Measurements from ENCODE around the gene KRT28. TPM values are rescaled to one million over a fixed set of nuclear protein-coding genes. Genes with fewer than 3 reads are reported as not detected.
A peak's percentile ranks its signal among the peaks of the same experiment; 100 is the strongest.

The KRT28 gene
- total RNA-seq, 4 donors from 2014 or later, result not detected

DNA sequence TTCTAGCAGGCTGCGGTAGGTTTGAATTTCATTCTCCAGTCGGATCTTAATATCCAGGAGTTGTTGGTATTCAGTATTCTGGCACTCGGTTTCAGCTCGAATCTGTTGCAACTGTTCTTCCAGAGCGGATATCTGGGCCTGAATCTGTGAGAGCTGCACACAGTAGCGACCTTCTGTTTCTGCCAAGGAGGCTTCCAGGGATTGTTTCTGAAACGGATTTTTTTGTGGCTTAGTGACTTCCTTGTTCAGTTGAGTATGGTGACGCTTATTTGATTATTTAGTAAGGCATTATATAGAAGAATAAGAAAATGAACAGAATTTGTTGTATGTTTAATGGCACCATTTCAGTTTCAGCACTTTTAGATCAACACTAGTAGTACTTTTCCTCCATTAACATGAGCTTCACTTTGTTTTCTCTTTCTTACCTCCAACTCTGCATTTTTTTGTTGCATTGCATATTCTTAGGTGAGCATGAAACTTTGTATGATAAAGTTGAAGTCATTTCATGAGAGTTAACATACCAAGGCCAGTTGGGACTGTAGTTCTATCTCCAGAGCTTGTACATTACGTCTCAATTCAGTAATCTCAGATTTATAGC lies 19.9 kb upstream of the KRT28 start:
- Histone ChIP-seq H3K36me3 (peaks cover 0 to 19% (median 0%) of the 10 kb centered on the region in 3 donors), H3K27ac (peak overlapping the region; percentile 74 to 96 (median 93)), H3K4me1 (peaks cover 0 to 21% (median 8%) of the 10 kb centered on the region in 3 donors), H3K4me3 (peak overlapping the region; percentile 60 to 85 (median 72)), H3K27me3 (no peaks in the 10 kb centered on the region), H3K9me3 (no peaks in the 10 kb centered on the region)
- no peak for DNase-seq
- intact Hi-C loops (cut with DNase I), result no loop called here
- 40 to 54% methylated on average over 9 of the region's 9 CpGs for WGBS, 2 donors
- TF ChIP-seq, protein P1, sequence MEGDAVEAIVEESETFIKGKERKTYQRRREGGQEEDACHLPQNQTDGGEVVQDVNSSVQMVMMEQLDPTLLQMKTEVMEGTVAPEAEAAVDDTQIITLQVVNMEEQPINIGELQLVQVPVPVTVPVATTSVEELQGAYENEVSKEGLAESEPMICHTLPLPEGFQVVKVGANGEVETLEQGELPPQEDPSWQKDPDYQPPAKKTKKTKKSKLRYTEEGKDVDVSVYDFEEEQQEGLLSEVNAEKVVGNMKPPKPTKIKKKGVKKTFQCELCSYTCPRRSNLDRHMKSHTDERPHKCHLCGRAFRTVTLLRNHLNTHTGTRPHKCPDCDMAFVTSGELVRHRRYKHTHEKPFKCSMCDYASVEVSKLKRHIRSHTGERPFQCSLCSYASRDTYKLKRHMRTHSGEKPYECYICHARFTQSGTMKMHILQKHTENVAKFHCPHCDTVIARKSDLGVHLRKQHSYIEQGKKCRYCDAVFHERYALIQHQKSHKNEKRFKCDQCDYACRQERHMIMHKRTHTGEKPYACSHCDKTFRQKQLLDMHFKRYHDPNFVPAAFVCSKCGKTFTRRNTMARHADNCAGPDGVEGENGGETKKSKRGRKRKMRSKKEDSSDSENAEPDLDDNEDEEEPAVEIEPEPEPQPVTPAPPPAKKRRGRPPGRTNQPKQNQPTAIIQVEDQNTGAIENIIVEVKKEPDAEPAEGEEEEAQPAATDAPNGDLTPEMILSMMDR (IDR thresholded peaks at IDR 0.05), result no peak
- TF ChIP-seq POLR2A (IDR thresholded peaks at IDR 0.05), result no peak

DNA sequence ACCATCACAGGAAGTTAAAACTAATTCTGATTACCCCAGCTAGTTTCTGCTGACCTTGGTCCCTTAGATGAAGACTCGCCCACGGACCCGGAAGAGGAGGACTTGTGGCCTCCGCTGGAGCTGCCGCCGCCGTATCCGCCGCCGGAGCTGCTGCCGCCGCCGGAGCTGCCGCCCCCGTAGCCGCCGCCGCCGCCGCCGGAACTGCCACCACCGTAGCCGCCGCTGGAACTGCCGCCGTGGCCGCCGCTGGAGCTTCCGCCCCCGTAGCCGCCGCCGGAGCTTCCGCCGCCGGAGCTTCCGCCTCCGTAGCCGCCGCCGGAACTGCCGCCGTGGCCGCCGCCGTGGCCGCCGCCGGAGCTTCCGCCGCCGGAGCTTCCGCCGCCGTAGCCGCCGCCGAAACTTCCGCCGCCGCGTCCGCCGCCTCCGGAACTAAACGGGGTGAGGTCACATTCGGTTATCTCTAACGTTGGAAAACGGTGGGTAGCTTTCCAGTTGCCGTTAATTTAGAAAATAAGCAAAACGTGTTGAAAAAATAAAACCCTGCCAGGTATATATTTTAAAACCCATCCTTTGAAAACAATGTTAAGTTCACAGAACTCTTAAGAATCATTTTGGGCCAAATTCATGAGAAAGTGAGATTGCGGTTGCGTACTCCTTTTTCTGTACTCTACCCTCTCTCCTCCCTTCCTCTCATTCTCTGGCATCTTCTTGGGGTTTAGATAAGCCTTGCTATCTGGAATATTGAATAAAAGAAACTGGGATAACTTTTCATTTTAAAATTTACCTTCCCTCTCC lies 19.2 kb upstream of the KRT28 start:
- 5 to 7% methylated on average over 10 to 19 of the region's 73 CpGs for WGBS, 2 donors
- Histone ChIP-seq H3K4me3 (peak overlapping the region; percentile 60 to 85 (median 72)), H3K4me1 (peaks cover 0 to 21% (median 8%) of the 10 kb centered on the region in 3 donors), H3K9me3 (no peaks in the 10 kb centered on the region), H3K27ac (peak overlapping the region; percentile 81 to 96 (median 93)), H3K27me3 (no peaks in the 10 kb centered on the region), H3K36me3 (peaks cover 0 to 19% (median 0%) of the 10 kb centered on the region in 3 donors)
- TF ChIP-seq, protein P1 (IDR thresholded peaks at IDR 0.05), result peak in 1 of 6 experiments; percentile 23
- peak in 2 of 4 donors; percentile 50 to 64 for TF ChIP-seq POLR2A (IDR thresholded peaks at IDR 0.05)
- no peak for DNase-seq
- intact Hi-C loops (cut with DNase I), result no loop called here

DNA sequence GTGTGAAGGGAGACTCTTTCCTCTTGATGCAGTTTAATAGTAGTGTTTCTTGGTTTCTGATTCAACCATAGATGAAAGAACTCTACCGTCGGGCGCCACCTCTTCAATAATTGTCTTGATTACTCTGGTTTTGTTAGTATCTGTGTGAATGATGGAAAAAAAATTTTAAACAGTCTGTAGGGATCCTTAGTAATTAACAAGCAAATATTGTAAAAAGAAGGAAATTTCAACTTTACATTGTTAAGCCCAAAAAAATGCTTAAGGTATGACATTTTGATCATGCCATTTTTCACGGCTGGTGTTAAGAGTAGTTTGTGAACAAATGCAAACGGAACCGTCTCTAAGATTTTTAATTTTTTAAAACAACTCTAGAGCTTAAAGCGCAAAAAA lies 18.6 kb upstream of the KRT28 start:
- peaks cover 0 to 21% (median 8%) of the 10 kb centered on the region in 3 donors for H3K4me1 ChIP-seq
- intact Hi-C loops (cut with DNase I), result no loop called here
- no peaks in the 10 kb centered on the region for H3K27me3 ChIP-seq
- 8 to 12% methylated on average over 7 of the region's 7 CpGs for WGBS, 2 donors
- TF ChIP-seq, protein P1 (IDR thresholded peaks at IDR 0.05), result no peak
- TF ChIP-seq POLR2A (IDR thresholded peaks at IDR 0.05), result no peak
- H3K9me3 ChIP-seq, result no peaks in the 10 kb centered on the region
- peak overlapping the region; percentile 81 to 96 (median 93) for H3K27ac ChIP-seq
- peak overlapping the region; percentile 60 to 85 (median 72) for H3K4me3 ChIP-seq
- peaks cover 0 to 19% (median 0%) of the 10 kb centered on the region in 3 donors for H3K36me3 ChIP-seq
- no peak for DNase-seq

DNA sequence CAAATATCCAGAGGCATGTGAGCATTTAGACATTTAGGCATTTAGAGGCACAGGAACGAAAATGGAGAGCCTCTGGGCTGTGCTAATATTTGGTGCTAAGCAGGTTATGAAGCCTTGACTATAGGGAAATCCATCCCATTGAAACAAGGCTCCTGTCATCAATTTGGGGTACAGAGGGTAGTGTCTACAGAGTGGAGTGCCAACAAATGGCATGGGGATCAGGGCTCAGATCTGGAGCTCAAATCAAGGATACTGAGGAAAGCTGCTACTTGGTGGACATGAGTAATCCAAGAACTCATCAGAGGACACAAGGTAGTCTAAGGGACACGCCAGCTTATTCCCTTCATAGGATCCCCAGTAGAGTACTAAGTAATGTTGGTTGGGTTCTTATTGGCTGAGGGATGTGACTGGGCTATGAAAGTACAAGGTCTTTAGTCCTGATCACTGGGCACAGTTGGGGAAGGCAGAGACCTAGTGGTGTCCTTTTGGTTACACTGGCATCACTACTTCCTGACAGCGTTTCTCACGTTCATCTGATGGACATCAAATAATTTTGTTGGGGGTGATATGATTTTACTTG lies 17.4 kb upstream of the KRT28 start:
- peaks cover 0 to 11% (median 2%) of the 10 kb centered on the region in 4 donors for H3K27me3 ChIP-seq
- WGBS, 2 donors, result 93 to 99% methylated on average over 4 of the region's 4 CpGs

More for the DNA sequence above, 17.4 kb upstream of the KRT28 start:
- peaks cover 0 to 21% (median 8%) of the 10 kb centered on the region in 3 donors for H3K4me1 ChIP-seq
- no peak for TF ChIP-seq POLR2A (IDR thresholded peaks at IDR 0.05)
- TF ChIP-seq, protein P1 (IDR thresholded peaks at IDR 0.05), result no peak
- no peak overlapping the region for H3K27ac ChIP-seq
- intact Hi-C loops (cut with DNase I), result no loop called here
- peaks cover 0 to 16% (median 0%) of the 10 kb centered on the region in 3 donors for H3K36me3 ChIP-seq
- H3K4me3 ChIP-seq, result no peak overlapping the region
- DNase-seq, result no peak
- no peaks in the 10 kb centered on the region for H3K9me3 ChIP-seq
